ENCODE data around the gene ANKLE2. TPM values are rescaled to one million over a fixed set of nuclear protein-coding genes. Genes with fewer than 3 reads are reported as not detected.
"Not testable (repeated sequence)": the region's sequence is repeated elsewhere in the genome, so short reads cannot be mapped to it uniquely, and the experiment has no call there.

The ANKLE2 gene
- total RNA-seq, 6 experiments from 2014 or later, result 43.7 to 54.6 (median 47.2) TPM

DNA sequence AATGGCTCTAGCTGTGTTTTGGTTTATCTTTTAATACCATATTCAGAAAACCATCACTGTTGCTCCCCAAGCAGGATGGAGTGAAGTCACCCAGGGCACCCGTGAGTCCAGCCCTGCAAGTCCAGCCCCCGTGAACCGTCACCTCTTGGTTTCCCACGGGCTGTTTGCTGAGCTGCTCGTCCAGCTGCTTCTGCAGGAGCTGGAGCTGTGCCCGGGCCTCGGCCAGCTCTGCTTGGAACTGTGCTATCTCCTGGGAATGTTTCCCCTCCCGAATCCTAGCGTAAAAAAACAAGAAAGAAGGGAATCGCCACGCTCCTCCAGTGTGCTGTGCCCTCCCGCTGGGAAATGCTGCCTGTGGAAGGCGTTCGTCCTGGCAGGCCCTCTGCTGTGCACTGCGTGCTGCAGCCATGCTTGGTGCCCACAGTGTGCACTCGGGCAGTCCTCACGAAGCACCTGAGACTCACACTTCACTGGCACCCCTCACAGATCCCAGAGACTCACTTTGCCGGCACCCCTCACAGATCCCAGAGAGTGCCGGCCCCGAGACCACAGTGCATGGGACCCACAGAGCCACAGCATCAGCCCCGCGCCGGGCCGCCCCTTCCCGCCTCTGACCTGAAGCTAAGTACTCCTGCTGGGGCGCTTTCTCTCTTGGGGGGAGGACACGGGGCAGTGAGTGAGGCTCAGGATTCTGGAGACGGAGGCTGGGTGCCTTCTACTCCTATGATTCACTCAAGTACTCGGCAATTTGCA is 15.4 kb upstream of the ANKLE2 start:
- no peaks in the 10 kb centered on the region for H3K9me3 Mint-ChIP-seq
- no peaks in the 10 kb centered on the region for H3K4me1 Mint-ChIP-seq (ENCODE audit: low read depth)
- H3K4me3 Mint-ChIP-seq, result no peak overlapping the region
- no peak overlapping the region for H3K27ac Mint-ChIP-seq
- peaks cover 30% of the 10 kb centered on the region for H3K36me3 Mint-ChIP-seq (ENCODE audit: low read depth)
- DNase-seq, result no peak
- peaks cover 15% of the 10 kb centered on the region for H3K27me3 Mint-ChIP-seq (ENCODE audit: insufficient read depth)
- TF ChIP-seq, protein P1, sequence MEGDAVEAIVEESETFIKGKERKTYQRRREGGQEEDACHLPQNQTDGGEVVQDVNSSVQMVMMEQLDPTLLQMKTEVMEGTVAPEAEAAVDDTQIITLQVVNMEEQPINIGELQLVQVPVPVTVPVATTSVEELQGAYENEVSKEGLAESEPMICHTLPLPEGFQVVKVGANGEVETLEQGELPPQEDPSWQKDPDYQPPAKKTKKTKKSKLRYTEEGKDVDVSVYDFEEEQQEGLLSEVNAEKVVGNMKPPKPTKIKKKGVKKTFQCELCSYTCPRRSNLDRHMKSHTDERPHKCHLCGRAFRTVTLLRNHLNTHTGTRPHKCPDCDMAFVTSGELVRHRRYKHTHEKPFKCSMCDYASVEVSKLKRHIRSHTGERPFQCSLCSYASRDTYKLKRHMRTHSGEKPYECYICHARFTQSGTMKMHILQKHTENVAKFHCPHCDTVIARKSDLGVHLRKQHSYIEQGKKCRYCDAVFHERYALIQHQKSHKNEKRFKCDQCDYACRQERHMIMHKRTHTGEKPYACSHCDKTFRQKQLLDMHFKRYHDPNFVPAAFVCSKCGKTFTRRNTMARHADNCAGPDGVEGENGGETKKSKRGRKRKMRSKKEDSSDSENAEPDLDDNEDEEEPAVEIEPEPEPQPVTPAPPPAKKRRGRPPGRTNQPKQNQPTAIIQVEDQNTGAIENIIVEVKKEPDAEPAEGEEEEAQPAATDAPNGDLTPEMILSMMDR (IDR thresholded peaks at IDR 0.05), result no peak

DNA sequence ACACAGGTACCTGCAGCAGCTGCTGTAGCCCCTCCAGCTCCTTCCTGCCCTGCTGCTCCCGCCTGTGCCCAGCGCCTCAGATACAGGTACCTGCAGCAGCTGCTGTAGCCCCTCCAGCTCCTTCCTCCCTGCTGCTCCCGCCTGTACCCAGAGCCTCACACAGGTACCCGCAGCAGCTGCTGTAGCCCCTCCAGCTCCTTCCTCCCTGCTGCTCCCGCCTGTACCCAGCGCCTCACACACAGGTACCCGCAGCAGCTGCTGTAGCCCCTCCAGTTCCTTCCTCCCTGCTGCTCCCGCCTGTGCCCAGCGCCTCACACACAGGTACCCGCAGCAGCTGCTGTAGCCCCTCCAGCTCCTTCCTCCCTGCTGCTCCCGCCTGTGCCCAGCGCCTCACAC is 14.6 kb upstream of the ANKLE2 start:
- not testable (repeated sequence) for DNase-seq; H3K9me3 Mint-ChIP-seq; H3K27ac Mint-ChIP-seq; H3K4me3 Mint-ChIP-seq; H3K4me1 Mint-ChIP-seq (ENCODE audit: low read depth)
- Mint-ChIP-seq H3K36me3 (ENCODE audit: low read depth) (peaks cover 29% of the 10 kb centered on the region), H3K27me3 (ENCODE audit: insufficient read depth) (peaks cover 14% of the 10 kb centered on the region)

DNA sequence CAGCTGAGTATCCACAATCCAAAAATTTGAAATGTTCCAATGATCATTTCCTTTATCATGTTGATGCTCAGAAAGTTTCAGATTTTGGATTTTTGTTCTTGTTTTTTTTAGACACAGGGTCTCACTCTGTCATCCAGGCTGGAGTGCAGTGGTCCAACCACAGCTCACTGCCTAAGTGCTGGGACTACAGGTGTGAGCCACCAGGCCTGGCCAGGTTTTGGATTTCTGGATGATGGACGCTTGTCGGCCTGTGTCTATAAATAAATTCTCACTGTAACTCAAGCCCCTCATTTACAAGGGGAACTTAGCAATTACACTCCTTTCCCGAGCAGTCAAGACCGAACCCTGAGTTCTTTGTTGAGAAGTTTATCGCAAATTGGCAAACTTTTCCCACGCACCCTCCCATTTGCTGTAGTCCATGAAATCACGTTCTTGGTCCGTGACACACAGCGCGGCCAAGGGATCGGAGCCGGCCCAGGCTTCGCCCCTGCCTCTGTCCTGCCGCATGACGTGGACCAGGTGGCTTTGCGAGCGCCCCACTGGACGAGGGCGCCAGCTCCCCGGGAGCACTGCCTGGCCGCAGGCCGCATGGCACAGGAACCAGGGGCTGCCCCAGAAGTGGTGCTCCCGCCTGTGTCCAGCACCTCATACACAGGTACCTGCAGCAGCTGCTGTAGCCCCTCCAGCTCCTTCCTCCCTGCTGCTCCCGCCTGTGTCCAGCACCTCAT is 14.0 kb upstream of the ANKLE2 start:
- Mint-ChIP-seq H3K36me3 (ENCODE audit: low read depth) (peaks cover 27% of the 10 kb centered on the region), H3K27ac (no peak overlapping the region), H3K9me3 (no peaks in the 10 kb centered on the region), H3K4me1 (ENCODE audit: low read depth) (no peaks in the 10 kb centered on the region), H3K4me3 (no peak overlapping the region), H3K27me3 (ENCODE audit: insufficient read depth) (peaks cover 13% of the 10 kb centered on the region)
- TF ChIP-seq, protein P1 (IDR thresholded peaks at IDR 0.05), result no peak
- no peak for DNase-seq

DNA sequence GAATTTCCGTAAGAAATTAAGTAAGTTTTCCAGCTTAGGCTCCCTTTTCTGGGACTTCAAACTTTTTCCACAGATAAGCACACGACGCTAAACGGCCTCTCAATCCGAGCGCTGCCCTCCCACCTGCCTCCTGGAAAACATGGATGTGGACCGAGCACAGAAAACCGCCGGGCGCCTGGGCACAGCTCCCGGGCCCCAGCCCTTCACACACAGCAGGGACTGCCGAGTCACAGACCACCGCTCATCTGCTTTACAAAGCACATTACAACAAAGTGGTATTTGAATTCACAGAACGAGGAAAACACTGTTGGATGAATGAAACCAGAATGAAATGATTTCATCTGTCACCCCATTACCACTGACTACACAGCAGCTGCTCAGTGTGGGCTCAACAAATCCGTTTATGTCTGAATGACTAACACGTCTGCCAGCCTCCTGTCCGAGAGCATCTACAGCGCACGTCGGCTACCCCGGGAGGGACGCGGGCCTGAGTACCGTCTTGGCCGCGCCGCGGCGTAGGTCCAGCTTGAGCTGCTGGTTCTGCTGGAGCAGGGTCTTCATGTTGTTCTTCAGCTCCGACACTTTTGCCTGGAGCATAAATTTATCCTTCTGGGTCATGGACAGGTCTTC is 13.1 kb upstream of the ANKLE2 start:
- Mint-ChIP-seq H3K27me3 (ENCODE audit: insufficient read depth) (peaks cover 11% of the 10 kb centered on the region), H3K36me3 (ENCODE audit: low read depth) (peaks cover 18% of the 10 kb centered on the region), H3K27ac (no peak overlapping the region)

DNA sequence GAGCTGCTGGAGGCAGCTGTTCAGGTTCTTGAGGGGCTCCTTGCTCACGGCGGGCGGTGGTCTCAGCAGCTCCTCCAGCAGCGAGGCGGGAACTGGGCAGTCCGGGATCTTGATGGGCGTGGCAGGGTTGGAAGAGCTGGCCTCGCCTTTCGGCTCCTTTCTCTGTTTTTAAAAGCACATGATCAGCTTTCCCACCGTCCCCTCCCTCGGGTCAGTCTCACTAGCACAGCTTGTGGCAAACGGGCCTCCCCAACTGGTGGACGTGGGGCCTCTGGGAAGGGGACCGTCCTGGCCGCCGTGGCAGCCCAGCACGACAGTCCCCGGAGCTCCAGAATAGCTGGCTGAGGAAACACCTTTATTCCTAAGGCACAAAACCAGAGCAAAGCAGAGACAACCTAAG is 12.5 kb upstream of the ANKLE2 start:
- H3K27me3 Mint-ChIP-seq (ENCODE audit: insufficient read depth), result peaks cover 11% of the 10 kb centered on the region
- H3K27ac Mint-ChIP-seq, result no peak overlapping the region
- peaks cover 19% of the 10 kb centered on the region for H3K36me3 Mint-ChIP-seq (ENCODE audit: low read depth)

More for the DNA sequence above, 13.1 kb upstream of the ANKLE2 start:
- no peaks in the 10 kb centered on the region for H3K9me3 Mint-ChIP-seq
- no peak overlapping the region for H3K4me3 Mint-ChIP-seq
- no peak for DNase-seq
- TF ChIP-seq, protein P1 (IDR thresholded peaks at IDR 0.05), result no peak
- H3K4me1 Mint-ChIP-seq (ENCODE audit: low read depth), result no peaks in the 10 kb centered on the region

More for the DNA sequence above, 12.5 kb upstream of the ANKLE2 start:
- TF ChIP-seq, protein P1 (IDR thresholded peaks at IDR 0.05), result no peak
- H3K9me3 Mint-ChIP-seq, result no peaks in the 10 kb centered on the region
- no peak overlapping the region for H3K4me3 Mint-ChIP-seq
- no peak for DNase-seq
- H3K4me1 Mint-ChIP-seq (ENCODE audit: low read depth), result no peaks in the 10 kb centered on the region

Measured in HFFc6 (cell line).